Activated CD4-positive, alpha-beta T cell treated with anti-CD3 and anti-CD28 coated beads, Interleukin-10, Interleukin-2, amounts not matched to agents 100 ng/mL and 50 ng/mL, durations not matched to agents 16 hours and 8 hours (primary cell): Measurements from ENCODE around the gene FAM53B.

Source experiments
- DNase-seq: peaks from one replicate; pipeline ENCODE4 v3.0.0-alpha.2; 2020

The FAM53B gene

GRCh38 chr10:124694481-124695220 is 49.5 kb downstream of the FAM53B start:
- DNase-seq: no peak

DNA sequence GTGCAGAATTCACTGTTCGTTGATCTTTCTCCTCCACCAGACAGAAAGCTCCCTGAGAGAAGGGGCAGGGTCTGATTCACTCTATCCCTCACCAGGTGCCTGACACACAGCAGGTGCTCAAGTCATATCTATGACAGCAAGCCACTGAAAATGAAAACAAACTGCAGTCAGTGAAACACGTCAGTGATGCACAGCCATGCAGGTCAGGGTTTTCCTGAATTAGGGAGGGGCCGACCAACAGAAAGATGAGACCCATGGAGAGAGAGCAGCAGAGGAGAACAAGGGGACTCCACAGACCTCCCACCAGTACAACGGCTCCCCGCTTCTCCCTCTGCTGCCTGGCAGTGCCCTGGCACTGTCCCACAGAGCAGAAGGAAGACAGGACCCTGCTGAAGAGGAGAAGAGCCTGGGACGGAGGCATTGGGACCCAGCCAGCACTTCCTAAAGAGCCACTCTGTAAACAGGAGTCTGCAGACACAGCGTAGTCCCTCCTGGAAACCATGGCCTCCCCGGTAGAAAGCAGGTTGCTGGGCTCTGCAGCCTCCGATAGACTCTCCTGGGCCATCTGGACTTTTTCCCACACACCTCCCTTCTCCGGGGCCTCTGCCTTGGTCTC is 50.3 kb downstream of the FAM53B start:
- DNase-seq: no peak

DNA sequence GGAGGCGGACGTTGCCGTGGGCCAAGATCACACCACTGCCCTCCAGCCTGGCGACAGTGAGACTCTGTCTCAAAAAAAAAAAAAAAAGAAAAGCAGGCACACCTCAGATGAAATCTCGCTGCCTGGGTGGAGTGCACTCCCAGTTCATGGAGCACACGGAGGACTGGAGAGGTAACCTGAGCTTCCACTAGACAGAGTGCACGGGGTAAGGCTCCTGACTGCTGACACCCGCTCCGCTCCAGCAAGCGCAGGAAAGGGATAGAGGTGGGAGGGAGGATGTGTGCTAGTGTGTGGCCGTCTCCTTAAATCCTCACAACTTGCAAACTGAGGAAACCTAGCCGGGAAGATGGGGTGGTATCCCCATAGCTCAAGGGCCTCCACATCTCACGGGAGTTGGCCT is 50.8 kb downstream of the FAM53B start:
- DNase-seq: no peak

- no peak for DNase-seq
Measured at GRCh38 chr10:124692100-124692446, 52.1 kb downstream of the FAM53B start.

DNA sequence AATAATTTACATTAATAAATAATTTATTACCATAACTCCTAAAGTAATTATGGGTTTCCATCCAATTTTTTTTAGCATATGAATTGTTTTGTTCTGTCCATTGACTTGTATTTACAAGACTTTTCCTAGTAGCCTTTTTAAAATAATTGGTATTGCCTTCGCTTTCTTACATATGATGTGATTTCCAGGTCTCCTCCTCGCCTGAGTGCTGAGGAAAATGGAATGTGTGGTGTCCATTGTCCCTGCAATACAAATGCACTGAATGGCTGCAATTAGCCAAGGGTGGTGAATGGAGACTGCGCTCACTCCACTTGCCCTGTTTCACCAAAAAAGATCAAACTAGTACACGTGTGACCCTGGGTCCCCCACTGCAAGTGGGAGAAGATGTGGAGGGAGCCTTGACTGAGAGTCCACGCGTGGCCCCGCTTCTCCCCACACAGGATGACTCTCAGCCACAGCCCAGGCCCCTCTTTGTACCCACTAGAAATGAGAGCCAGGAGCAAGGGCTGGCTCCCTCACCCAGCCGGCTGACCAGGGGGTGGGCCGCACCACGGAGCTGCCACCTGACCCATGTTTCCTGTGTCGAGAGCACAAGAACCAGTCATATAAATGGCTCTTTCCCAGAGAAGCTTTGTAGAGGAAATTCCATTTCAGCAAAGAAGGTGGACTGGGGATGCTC is 52.6 kb downstream of the FAM53B start:
- DNase-seq: no peak

DNA sequence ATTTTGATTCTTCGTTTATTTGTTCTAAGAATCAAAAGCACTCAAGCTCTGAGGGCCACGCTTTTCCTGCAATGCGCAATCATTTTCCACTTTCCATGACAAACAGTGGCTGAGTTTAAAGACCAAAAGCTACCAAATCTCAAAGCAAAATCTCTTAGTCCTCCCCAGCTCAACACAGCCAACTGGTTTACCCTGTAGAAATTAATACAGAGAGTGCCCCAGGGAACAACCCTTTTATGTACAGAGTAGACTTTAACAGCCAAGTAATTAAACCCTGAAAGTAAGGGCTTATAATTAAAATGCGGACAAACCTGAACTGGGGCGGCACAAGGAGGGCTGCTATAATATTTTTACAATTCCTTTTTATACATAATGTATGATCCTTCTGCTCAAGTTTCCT is 53.2 kb downstream of the FAM53B start:
- DNase-seq: no peak

DNA sequence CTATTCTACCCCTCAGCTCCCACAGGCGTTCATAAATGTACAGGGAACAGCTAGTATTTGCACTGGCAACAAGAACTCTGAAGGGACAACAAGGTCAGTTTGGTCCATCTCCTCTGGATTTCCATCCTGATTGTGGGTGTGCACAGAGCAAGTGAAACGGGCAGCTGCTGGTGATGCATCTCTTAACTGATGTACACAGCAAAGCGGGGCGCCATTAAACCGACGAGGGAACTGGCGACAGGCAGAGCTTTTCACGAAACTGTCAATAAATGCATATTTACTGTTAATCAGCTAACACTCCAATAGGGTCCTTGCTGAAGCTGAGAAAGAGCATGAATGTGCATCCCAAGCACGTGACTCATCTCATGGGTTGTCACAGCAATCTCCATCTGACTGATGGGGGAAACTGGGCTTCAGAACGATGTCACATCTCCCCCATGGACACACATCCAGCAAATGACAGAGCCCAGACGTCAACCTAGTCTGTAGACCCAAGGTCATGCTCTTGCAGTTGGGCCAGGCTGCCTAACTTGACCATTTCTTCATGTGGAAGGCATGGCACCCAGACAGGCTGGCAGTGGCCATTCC is 54.2 kb downstream of the FAM53B start:
- peak; percentile 74 for DNase-seq

GRCh38 chr10:124688889-124689670 is 55.1 kb downstream of the FAM53B start:
- DNase-seq: peak; percentile 96

DNA sequence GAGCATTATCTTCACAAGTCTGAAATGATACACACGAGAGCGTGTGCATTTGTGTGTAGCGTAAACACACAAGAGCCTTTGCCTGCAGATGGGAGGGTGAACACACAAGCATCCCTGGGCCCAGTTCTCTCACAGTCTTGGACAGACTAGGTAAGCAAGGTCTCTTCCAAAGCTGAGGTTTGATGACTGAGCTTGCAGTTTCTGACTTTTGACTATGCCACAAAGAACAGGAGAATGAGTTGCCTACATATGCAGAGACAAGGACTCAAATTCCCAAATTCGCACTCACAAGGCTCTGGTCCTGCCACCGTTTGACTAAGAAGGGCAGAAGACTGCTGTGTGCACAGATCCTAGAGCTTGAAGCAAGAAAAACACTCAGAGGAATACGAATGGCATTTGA is 55.8 kb downstream of the FAM53B start:
- DNase-seq: peak; percentile 55

- no peak for DNase-seq
Measured at GRCh38 chr10:124686707-124687376, 57.3 kb downstream of the FAM53B start.

- DNase-seq: no peak
Measured at GRCh38 chr10:124685261-124685660, 58.9 kb downstream of the FAM53B start.

DNA sequence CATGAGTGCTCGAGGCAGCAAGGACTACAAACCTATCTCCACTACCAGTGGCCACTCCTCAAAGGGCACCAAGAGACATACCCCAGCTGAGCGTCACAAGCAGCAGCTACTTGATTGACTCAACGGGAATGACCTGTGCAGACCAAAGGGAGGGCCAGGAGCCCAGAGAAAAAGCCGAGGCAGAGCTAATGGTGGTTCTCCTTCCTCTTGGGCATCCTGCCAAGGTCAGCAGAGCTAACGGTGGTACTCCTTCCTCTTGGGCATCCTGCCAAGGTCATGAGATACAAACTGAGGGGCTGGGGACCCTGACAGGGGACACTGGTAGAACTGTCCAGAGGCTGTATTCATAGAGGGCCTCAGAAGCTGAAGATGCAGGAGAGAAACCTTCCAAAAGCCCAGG is 60.4 kb downstream of the FAM53B start:
- DNase-seq: no peak

- no peak for DNase-seq
Measured at GRCh38 chr10:124681626-124682552, 62.3 kb downstream of the FAM53B start.

- DNase-seq: no peak
Measured at GRCh38 chr10:124681091-124681490, 63.1 kb downstream of the FAM53B start.

DNA sequence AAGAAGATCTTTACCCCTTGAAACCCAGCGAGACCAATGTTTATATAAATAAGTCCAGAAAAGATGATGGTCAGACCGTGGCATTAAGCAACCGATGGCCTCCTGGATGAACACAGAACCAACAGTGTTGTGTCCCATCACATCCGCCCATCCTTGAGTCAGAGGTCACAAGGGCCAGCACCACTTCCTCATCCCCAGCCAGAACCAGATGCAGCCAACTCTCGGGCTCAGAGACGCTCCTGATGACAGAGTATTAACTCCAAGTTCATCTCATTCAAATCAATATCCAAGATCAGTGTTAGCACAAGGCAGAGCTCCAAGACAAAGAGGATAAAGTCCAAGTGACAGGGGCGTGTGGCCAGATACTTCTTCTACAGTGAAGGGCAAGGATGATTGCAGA is 63.5 kb downstream of the FAM53B start:
- no peak for DNase-seq

- no peak for DNase-seq
Measured at GRCh38 chr10:124679401-124679800, 64.8 kb downstream of the FAM53B start.

- DNase-seq: no peak
Measured at GRCh38 chr10:124678557-124679240, 65.5 kb downstream of the FAM53B start.

GRCh38 chr10:124677749-124678556 is 66.2 kb downstream of the FAM53B start:
- DNase-seq: no peak

GRCh38 chr10:124677293-124677699 is 66.9 kb downstream of the FAM53B start:
- no peak for DNase-seq
